HepG2 (cell line): ENCODE data around the gene NRDE2.

Source experiments
- FOXJ3 ChIP-seq: sonication (generic); formaldehyde crosslinking; IDR thresholded peaks from 2 replicates; pipeline ENCODE4 v1.4.0; 2020; ENCODE audit warnings: missing genetic modification reagents, mild to moderate bottlenecking, borderline replicate concordance
- MED13 ChIP-seq: sonication (generic); formaldehyde crosslinking; IDR thresholded peaks from 2 replicates; pipeline ENCODE4 v1.5.0; 2020; ENCODE audit warnings: missing genetic modification reagents
- POLR2AphosphoS5 ChIP-seq: IDR thresholded peaks from 2 replicates; pipeline ENCODE4 v1.6.1; 2012; ENCODE audit warnings: low read depth, low read length
- SP1 ChIP-seq, 2 experiments: fragments of 450-650 bp in 1 of 2; sonication (generic) in 1 of 2; formaldehyde crosslinking in 1 of 2; IDR thresholded peaks; 2 replicates each; pipeline versions ENCODE4 v1.4.0 to v1.6.1; 2016 to 2020; ENCODE audit warnings: missing genetic modification reagents in 1 of 2
- ZBTB21 ChIP-seq: sonication (generic); formaldehyde crosslinking; IDR thresholded peaks from 2 replicates; pipeline ENCODE4 v1.4.0; 2020; ENCODE audit warnings: missing genetic modification reagents
- TF ChIP-seq, protein P1 (sequence below): fragments of 450-650 bp; IDR thresholded peaks from 2 replicates; pipeline ENCODE4 v1.6.1; 2017; ENCODE audit warnings: mild to moderate bottlenecking
- TF ChIP-seq, protein P2 (sequence below): sonication (generic); formaldehyde crosslinking; IDR thresholded peaks from 2 replicates; pipeline ENCODE4 v1.5.0; 2020; ENCODE audit warnings: mild to moderate bottlenecking, missing genetic modification reagents, moderate library complexity

DNA sequence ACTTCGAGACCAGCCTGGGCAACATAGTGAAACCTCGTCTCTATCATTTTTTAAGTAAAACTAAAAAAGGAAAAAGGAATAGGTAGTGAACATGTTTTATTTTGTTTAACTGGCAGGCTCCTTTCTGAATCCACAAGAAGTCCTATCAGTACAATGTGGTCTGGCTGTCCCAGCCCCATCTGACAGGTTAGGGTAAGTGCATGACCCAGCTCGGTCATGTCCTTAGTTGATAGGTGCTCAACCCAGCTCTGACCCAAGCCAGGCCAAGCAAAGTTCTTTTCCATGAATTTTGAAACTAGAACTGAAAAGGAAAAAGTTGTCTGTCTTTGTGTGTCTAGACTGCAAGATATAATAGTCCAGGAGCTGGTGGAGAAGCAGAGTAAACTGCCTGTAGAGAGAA, 4.7 kb upstream of the NRDE2 start:
- TF ChIP-seq MED13 (CRISPR knock-in tag) (no peak), ZBTB21 (CRISPR knock-in tag) (no peak), POLR2AphosphoS5 (no peak), SP1 (IDR thresholded peaks at IDR 0.05) (no peak), SP1 (CRISPR knock-in tag; IDR thresholded peaks at IDR 0.05) (no peak), FOXJ3 (no peak)
- TF ChIP-seq, protein P1, sequence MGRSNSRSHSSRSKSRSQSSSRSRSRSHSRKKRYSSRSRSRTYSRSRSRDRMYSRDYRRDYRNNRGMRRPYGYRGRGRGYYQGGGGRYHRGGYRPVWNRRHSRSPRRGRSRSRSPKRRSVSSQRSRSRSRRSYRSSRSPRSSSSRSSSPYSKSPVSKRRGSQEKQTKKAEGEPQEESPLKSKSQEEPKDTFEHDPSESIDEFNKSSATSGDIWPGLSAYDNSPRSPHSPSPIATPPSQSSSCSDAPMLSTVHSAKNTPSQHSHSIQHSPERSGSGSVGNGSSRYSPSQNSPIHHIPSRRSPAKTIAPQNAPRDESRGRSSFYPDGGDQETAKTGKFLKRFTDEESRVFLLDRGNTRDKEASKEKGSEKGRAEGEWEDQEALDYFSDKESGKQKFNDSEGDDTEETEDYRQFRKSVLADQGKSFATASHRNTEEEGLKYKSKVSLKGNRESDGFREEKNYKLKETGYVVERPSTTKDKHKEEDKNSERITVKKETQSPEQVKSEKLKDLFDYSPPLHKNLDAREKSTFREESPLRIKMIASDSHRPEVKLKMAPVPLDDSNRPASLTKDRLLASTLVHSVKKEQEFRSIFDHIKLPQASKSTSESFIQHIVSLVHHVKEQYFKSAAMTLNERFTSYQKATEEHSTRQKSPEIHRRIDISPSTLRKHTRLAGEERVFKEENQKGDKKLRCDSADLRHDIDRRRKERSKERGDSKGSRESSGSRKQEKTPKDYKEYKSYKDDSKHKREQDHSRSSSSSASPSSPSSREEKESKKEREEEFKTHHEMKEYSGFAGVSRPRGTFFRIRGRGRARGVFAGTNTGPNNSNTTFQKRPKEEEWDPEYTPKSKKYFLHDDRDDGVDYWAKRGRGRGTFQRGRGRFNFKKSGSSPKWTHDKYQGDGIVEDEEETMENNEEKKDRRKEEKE: no peak
- TF ChIP-seq, protein P2, sequence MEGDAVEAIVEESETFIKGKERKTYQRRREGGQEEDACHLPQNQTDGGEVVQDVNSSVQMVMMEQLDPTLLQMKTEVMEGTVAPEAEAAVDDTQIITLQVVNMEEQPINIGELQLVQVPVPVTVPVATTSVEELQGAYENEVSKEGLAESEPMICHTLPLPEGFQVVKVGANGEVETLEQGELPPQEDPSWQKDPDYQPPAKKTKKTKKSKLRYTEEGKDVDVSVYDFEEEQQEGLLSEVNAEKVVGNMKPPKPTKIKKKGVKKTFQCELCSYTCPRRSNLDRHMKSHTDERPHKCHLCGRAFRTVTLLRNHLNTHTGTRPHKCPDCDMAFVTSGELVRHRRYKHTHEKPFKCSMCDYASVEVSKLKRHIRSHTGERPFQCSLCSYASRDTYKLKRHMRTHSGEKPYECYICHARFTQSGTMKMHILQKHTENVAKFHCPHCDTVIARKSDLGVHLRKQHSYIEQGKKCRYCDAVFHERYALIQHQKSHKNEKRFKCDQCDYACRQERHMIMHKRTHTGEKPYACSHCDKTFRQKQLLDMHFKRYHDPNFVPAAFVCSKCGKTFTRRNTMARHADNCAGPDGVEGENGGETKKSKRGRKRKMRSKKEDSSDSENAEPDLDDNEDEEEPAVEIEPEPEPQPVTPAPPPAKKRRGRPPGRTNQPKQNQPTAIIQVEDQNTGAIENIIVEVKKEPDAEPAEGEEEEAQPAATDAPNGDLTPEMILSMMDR (CRISPR knock-in tag): no peak
